ENCODE data around the gene PHYHIPL.
"Not testable (repeated sequence)": the region's sequence is repeated elsewhere in the genome, so short reads cannot be mapped to it uniquely, and the experiment has no call there.

PHYHIPL gene

DNA sequence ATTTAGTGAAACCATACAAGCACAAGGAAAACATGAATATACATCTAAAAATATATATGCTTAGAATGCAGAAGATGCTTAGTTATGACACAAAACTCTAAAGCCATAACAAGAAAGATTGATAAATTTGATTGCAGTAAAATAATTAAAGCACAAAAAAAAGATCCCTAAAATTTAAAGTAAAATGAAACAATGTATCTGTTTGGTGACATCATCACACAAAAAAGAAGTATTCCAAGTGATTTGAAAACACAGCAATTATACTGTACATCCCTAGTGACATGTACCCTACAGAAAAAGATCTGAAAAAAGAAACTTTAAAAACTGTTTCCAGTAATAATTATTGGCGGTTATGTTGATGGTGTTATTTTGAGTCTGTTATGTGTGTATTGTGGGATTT, 37.7 kb downstream of the PHYHIPL start:
- POLR2A ChIA-PET = no interaction called here
- CTCF ChIA-PET = interaction anchor here (0.9 kb wide), 1 partner anchor 62 kb away, joined by 3 read pairs; no protein-coding TSS in a partner anchor
- TF ChIP-seq, protein P1, sequence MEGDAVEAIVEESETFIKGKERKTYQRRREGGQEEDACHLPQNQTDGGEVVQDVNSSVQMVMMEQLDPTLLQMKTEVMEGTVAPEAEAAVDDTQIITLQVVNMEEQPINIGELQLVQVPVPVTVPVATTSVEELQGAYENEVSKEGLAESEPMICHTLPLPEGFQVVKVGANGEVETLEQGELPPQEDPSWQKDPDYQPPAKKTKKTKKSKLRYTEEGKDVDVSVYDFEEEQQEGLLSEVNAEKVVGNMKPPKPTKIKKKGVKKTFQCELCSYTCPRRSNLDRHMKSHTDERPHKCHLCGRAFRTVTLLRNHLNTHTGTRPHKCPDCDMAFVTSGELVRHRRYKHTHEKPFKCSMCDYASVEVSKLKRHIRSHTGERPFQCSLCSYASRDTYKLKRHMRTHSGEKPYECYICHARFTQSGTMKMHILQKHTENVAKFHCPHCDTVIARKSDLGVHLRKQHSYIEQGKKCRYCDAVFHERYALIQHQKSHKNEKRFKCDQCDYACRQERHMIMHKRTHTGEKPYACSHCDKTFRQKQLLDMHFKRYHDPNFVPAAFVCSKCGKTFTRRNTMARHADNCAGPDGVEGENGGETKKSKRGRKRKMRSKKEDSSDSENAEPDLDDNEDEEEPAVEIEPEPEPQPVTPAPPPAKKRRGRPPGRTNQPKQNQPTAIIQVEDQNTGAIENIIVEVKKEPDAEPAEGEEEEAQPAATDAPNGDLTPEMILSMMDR (IDR thresholded peaks at IDR 0.05; ENCODE audit: control extremely low read depth, extremely low read depth, low read depth, missing control alignments) = no peak
- no peak for DNase-seq (ENCODE audit: extremely low spot score)

DNA sequence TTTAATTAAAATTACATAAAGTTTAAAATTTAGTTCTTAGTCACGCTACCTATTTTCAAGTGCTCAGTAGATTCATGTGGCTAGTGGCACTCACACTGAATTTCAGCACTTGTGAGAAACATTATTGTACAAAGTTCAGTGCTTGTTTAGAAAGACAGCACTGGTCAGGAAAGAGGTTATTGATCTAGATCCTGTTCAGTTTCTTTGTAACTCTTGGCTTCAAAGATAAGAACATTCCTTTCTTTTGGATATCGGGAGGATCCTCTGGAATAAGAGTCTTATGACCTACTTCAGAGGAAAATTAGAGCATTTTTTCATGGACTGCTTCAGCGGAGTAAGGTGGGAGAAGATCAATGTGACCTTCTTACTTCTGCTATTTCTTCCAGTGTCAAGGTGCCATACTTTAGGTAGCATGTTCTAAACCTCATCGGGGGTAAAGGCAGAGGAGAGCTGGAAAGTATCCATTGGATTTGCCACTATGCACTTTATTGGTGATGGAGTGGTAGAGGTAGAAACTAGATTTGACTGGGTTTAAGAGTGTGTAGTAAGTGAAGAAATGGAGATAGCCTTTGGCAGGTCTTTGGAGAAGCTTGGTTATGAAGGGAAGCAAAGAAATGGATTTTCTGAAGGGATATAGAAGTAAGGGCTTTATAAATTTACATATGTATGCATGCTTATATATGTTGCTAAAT, 39.9 kb downstream of the PHYHIPL start:
- ChIA-PET CTCF (no interaction called here), POLR2A (no interaction called here)
- TF ChIP-seq, protein P1 (IDR thresholded peaks at IDR 0.05; ENCODE audit: control extremely low read depth, extremely low read depth, low read depth, missing control alignments) = no peak

DNA sequence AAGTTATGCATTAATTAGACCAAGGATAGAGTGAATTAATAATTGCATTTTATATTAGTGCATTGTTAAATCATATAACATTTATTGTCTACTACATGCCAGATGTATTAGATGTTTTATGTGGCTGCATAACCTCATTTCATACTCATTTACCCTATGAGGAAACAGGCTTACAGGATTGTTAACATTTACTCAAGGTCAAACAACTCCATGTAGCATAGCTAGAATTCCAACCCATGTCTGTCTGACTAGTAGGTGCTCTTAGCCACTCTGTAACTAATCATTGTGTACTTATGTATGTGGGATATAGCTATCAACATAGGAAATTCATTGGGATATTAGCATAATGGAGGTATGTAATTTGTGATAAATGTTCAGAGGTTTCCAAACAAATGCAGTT, 46.3 kb downstream of the PHYHIPL start:
- no peak for DNase-seq (ENCODE audit: extremely low spot score)
- ChIA-PET CTCF (interaction anchor here (1.5 to 2.5 kb wide), 2 partner anchors 10 to 271 kb away, joined by 5 to 7 read pairs; no protein-coding TSS in a partner anchor), POLR2A (no interaction called here)
- TF ChIP-seq, protein P1 (IDR thresholded peaks at IDR 0.05; ENCODE audit: control extremely low read depth, extremely low read depth, low read depth, missing control alignments) = no peak

More for the DNA sequence above, 39.9 kb downstream of the PHYHIPL start:
- DNase-seq (ENCODE audit: extremely low spot score) = no peak

DNA sequence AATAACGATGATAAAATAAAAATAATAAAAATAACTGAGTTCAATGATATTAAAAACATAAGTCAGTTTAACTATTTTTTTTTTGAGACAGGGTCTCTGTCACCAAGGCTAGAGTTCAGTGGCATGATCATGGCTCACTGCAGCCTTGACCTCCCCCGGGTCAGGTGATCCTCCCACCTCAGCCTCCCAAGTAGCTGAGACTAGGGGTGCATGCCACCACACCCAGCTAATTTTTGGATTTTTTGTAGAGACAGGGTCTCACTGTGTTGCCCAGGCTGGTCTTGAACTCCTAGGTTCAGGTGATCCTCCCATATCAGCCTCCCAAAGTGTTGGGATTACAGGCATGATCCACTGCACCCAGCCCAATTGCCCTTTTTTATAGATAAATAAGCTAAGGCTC, 47.2 kb downstream of the PHYHIPL start:
- CTCF ChIA-PET = interaction anchor here (1.5 to 2.5 kb wide), 2 partner anchors 9 to 272 kb away, joined by 5 to 7 read pairs; no protein-coding TSS in a partner anchor
- DNase-seq (ENCODE audit: extremely low spot score); POLR2A ChIA-PET: not testable (repeated sequence)

DNA sequence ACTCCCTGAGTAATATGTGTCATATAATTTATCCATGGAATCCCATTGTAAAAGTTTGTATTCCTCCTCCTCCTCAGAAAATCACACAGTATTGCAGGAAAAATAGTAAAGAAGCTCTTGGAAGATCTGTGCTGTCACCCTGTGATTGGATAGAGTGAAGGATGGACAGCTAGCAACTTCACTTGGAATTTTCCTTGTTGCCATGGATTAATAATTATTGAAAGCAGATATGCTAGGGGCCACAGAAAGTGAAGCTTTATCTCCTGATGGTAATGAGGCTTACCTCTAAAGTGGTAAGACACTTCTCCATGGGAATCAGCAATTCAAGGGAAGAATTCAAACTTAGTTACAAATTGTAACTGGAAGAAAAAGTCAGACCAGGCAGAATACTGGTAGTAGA, 48.8 kb downstream of the PHYHIPL start:
- ChIA-PET POLR2A (no interaction called here), CTCF (no interaction called here)
- TF ChIP-seq, protein P1 (IDR thresholded peaks at IDR 0.05; ENCODE audit: control extremely low read depth, extremely low read depth, low read depth, missing control alignments) = no peak
- DNase-seq (ENCODE audit: extremely low spot score) = no peak

DNA sequence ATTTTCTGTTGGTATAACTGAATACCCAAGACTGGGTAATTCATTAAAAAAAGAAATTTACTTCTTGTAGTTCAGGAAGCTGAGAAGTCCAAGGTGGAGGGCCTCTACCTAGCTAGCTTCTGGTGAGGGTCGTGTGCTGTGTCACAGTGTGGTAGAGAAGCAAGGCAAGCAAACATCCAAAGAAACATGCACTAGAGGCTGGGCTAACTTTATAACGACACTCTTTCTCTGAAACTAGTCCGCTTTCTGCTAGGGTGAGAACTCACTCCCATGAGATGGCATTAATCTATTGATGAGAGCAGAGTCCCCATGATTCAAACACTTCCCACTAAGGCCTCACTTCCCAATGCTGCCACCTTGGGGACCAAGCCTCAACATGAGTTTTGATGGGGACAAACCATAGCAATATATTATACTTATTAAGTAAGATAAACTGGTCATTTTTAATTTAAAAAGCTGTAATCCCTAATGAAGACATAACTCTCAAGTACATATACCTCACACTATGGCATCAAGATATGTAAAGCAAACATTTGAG, 50.8 kb downstream of the PHYHIPL start:
- TF ChIP-seq, protein P1 (IDR thresholded peaks at IDR 0.05; ENCODE audit: control extremely low read depth, extremely low read depth, low read depth, missing control alignments) = no peak
- ChIA-PET POLR2A (no interaction called here), CTCF (interaction anchor here (1.0 kb wide), 1 partner anchor 15 kb away, joined by 3 read pairs; no protein-coding TSS in a partner anchor)
- DNase-seq (ENCODE audit: extremely low spot score) = no peak

DNA sequence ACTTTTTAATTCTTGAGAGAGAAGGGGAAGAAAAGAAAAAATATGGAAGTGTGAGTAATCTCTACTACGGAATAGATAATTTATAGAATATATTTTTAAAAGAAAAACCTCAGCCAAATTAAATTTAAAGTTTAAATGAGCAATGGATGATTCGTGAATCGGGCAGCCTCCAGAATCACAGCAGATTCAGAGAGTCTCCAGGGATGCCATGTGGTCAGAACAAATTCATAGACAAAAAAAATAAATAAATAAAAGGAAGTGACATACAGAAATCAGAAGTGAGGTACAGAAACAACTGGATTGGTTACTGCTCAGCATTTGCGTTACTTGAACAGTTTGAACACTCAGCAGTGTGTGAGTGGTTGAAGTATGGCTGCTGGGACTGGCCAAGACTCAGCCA, 53.0 kb downstream of the PHYHIPL start:
- DNase-seq (ENCODE audit: extremely low spot score) = no peak
- POLR2A ChIA-PET = no interaction called here
- TF ChIP-seq, protein P1 (IDR thresholded peaks at IDR 0.05; ENCODE audit: control extremely low read depth, extremely low read depth, low read depth, missing control alignments) = no peak
- CTCF ChIA-PET = interaction anchor here (1.2 to 1.4 kb wide), 2 partner anchors 394 to 448 kb away, joined by 3 to 4 read pairs; no protein-coding TSS in a partner anchor

Measured in GM10248 (cell line).